ENCODE results near the gene MYO5C. TPM values are rescaled to one million over a fixed set of nuclear protein-coding genes. Genes with fewer than 3 reads are reported as not detected.

The MYO5C gene
- total and polyA plus RNA-seq, 2 of the 13 experiments (the other 11 are each of a cell fraction or from before 2014, with no cell fraction given), result 15.7 to 23.7 TPM

DNA sequence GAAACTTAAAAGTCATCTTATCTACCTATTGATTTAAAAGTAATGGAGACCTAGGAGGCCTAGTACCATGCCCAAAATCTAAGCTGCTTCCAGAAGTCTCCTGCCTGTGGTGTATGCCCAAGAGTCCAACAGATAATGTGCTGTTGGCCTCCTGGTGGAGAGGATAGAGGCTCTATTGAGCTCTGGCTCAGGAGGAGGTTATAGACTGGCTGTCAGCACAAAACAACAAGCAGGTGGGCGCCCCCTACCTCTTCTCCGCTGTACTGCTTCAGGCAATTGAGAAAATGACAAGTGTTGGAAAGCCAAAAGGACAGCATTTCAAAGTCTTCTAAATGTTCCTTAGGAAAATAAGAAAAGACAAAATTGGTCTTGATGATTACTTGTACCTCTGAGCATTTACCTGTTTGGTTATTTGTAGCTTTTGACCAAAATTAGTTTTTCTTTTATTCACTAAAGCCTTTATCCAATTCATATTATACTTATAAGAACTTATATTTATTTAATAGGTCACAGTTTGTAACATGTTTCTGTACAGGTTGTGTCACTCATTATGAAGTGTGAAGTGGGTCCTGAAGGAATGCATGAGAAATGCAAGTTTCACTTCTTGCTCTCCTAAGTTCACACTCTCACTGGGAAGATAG is 87.2 kb downstream of the MYO5C start (continued):
- TF ChIP-seq, protein P1, sequence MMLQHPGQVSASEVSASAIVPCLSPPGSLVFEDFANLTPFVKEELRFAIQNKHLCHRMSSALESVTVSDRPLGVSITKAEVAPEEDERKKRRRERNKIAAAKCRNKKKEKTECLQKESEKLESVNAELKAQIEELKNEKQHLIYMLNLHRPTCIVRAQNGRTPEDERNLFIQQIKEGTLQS (CRISPR knock-in tag; IDR thresholded peaks at IDR 0.05), result no peak
- TF ChIP-seq IRF2 (CRISPR knock-in tag; IDR thresholded peaks at IDR 0.05), result no peak
- TF ChIP-seq MAFK (conservative IDR thresholded peaks at IDR 0.05 in 1 of 2, IDR thresholded peaks at IDR 0.05 in 1 of 2; ENCODE audit: low read length in 2 of 2), result peak in 1 of 2 experiments; percentile 12; a peak in 1 of 4 replicates
- TF ChIP-seq, protein P2, sequence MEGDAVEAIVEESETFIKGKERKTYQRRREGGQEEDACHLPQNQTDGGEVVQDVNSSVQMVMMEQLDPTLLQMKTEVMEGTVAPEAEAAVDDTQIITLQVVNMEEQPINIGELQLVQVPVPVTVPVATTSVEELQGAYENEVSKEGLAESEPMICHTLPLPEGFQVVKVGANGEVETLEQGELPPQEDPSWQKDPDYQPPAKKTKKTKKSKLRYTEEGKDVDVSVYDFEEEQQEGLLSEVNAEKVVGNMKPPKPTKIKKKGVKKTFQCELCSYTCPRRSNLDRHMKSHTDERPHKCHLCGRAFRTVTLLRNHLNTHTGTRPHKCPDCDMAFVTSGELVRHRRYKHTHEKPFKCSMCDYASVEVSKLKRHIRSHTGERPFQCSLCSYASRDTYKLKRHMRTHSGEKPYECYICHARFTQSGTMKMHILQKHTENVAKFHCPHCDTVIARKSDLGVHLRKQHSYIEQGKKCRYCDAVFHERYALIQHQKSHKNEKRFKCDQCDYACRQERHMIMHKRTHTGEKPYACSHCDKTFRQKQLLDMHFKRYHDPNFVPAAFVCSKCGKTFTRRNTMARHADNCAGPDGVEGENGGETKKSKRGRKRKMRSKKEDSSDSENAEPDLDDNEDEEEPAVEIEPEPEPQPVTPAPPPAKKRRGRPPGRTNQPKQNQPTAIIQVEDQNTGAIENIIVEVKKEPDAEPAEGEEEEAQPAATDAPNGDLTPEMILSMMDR (CRISPR knock-in tag; IDR thresholded peaks at IDR 0.05), result peak; percentile 87
- no peak for TF ChIP-seq PPARG (CRISPR knock-in tag; conservative IDR thresholded peaks at IDR 0.05)
- TF ChIP-seq GFI1 (CRISPR knock-in tag; IDR thresholded peaks at IDR 0.05; ENCODE audit: borderline replicate concordance), result no peak
- no peak for TF ChIP-seq CBX2 (IDR thresholded peaks at IDR 0.05; ENCODE audit: low read depth, low read length)
- no peak for TF ChIP-seq CBX2 (CRISPR knock-in tag; IDR thresholded peaks at IDR 0.05; ENCODE audit: low read depth)
- no peak for TF ChIP-seq KLF13 (CRISPR knock-in tag; IDR thresholded peaks at IDR 0.05)
- TF ChIP-seq IKZF1 (IDR thresholded peaks at IDR 0.05), result no peak
- 0 out of 2 replicates have a peak, but pooled peaks have one; percentile 36 for TF ChIP-seq ZMYM4 (CRISPR knock-in tag; IDR thresholded peaks at IDR 0.05)
- TF ChIP-seq, protein P3, sequence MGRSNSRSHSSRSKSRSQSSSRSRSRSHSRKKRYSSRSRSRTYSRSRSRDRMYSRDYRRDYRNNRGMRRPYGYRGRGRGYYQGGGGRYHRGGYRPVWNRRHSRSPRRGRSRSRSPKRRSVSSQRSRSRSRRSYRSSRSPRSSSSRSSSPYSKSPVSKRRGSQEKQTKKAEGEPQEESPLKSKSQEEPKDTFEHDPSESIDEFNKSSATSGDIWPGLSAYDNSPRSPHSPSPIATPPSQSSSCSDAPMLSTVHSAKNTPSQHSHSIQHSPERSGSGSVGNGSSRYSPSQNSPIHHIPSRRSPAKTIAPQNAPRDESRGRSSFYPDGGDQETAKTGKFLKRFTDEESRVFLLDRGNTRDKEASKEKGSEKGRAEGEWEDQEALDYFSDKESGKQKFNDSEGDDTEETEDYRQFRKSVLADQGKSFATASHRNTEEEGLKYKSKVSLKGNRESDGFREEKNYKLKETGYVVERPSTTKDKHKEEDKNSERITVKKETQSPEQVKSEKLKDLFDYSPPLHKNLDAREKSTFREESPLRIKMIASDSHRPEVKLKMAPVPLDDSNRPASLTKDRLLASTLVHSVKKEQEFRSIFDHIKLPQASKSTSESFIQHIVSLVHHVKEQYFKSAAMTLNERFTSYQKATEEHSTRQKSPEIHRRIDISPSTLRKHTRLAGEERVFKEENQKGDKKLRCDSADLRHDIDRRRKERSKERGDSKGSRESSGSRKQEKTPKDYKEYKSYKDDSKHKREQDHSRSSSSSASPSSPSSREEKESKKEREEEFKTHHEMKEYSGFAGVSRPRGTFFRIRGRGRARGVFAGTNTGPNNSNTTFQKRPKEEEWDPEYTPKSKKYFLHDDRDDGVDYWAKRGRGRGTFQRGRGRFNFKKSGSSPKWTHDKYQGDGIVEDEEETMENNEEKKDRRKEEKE (IDR thresholded peaks at IDR 0.05), result no peak
- no peak for TF ChIP-seq NR2F2 (IDR thresholded peaks at IDR 0.05; ENCODE audit: borderline replicate concordance, low read depth)
- no peak for TF ChIP-seq MIER3 (CRISPR knock-in tag; IDR thresholded peaks at IDR 0.05; ENCODE audit: borderline replicate concordance)
- no peak for TF ChIP-seq SMARCE1 (IDR thresholded peaks at IDR 0.05; ENCODE audit: borderline replicate concordance)
- no peak for TF ChIP-seq RNF2 (conservative IDR thresholded peaks at IDR 0.05; ENCODE audit: low read depth)
- no peak for TF ChIP-seq PAF1 (CRISPR knock-in tag; IDR thresholded peaks at IDR 0.05)
- TF ChIP-seq, protein P4, sequence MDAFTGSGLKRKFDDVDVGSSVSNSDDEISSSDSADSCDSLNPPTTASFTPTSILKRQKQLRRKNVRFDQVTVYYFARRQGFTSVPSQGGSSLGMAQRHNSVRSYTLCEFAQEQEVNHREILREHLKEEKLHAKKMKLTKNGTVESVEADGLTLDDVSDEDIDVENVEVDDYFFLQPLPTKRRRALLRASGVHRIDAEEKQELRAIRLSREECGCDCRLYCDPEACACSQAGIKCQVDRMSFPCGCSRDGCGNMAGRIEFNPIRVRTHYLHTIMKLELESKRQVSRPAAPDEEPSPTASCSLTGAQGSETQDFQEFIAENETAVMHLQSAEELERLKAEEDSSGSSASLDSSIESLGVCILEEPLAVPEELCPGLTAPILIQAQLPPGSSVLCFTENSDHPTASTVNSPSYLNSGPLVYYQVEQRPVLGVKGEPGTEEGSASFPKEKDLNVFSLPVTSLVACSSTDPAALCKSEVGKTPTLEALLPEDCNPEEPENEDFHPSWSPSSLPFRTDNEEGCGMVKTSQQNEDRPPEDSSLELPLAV (CRISPR knock-in tag; conservative IDR thresholded peaks at IDR 0.05; ENCODE audit: low read depth), result no peak
- peak; percentile 80 for TF ChIP-seq SMC3 (IDR thresholded peaks at IDR 0.05; ENCODE audit: low read length)
- TF ChIP-seq, protein P5, sequence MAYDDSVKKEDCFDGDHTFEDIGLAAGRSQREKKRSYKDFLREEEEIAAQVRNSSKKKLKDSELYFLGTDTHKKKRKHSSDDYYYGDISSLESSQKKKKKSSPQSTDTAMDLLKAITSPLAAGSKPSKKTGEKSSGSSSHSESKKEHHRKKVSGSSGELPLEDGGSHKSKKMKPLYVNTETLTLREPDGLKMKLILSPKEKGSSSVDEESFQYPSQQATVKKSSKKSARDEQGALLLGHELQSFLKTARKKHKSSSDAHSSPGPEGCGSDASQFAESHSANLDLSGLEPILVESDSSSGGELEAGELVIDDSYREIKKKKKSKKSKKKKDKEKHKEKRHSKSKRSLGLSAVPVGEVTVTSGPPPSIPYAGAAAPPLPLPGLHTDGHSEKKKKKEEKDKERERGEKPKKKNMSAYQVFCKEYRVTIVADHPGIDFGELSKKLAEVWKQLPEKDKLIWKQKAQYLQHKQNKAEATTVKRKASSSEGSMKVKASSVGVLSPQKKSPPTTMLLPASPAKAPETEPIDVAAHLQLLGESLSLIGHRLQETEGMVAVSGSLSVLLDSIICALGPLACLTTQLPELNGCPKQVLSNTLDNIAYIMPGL (CRISPR knock-in tag; IDR thresholded peaks at IDR 0.05; ENCODE audit: borderline replicate concordance in 1 of 2, low read depth in 1 of 2), result 0 out of 4 replicates have a peak, but pooled peaks of 1 of the 2 experiments have one; percentile 29
- TF ChIP-seq ZNF883 (CRISPR knock-in tag; IDR thresholded peaks at IDR 0.05; ENCODE audit: not compliant biosample characterization), result no peak
